NCI-H82 treated with DMSO at 0.1 percent for 48 hours (cell line): ENCODE measurements around the gene ZMYM2.

Experiments
- DNase-seq: peaks from one replicate; lab custom pipeline; 2025; ENCODE audit not compliant: unreplicated experiment; lab: John Stamatoyannopoulos, UW

The ZMYM2 gene

GRCh38 chr13:20102525-20103180 lies 144.1 kb downstream of the ZMYM2 start:
- DNase-seq = no peak

DNA sequence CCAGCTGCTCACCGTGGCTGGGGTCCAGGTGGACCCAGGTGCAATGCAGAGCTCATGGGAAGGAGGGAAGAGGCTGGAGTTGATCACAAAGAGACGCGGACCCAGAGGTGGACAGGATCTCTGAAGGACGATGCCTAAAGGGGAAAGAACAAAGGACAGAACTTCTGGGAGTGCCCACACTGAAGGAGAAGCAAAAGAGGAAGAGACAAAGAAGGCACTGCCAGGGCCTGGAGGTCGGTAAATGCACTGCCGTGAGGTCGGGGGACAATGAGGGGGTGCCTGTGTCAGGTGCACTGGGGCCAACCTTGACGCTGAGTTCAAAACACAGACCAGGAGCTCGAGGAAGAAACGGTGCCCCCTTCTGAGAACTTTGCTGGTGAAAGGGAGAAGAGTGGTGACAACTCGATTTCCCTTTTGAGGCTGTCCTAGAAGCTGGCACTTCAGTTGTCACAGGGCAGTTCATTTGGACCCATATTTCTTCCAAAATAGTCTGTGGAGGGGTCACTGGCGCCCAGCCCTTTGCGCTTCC lies 146.7 kb downstream of the ZMYM2 start:
- no peak for DNase-seq

- peak; percentile 14 for DNase-seq
Observed at GRCh38 chr13:20106742-20107141, 148.2 kb downstream of the ZMYM2 start.

- no peak for DNase-seq
Observed at GRCh38 chr13:20109037-20109436, 150.5 kb downstream of the ZMYM2 start.

DNA sequence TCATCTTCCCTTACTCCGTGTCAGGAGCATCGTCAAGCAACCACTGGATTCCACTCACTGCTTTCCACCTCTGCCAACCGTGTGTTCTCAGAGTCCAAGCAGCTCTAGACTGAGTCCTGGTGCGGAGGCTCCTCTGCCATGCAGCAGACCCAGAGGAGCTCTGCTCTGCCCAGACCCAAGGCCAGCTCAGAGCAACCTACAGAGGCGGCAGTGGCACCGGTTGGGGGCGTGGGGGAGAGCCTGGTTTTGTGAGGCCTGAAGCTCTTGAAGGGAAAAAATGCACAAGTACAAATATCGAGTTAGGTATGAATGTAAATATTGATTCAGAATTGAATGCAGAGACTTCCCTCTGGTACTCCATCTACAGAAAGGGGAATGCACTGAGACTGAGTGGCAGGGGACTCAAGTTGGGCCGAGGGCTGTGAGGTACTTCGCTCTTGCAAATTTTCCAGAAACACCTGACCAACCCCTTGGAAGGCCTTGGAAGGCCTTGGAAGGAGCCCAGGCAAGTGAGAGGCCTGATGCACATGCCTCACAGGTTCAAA lies 155.6 kb downstream of the ZMYM2 start:
- DNase-seq = no peak

- no peak for DNase-seq
Observed at GRCh38 chr13:20116213-20116612, 157.7 kb downstream of the ZMYM2 start.

- DNase-seq = no peak
Observed at GRCh38 chr13:20118268-20119140, 160.0 kb downstream of the ZMYM2 start.

- DNase-seq = no peak
Observed at GRCh38 chr13:20119960-20120359, 161.4 kb downstream of the ZMYM2 start.

GRCh38 chr13:20121159-20121525 lies 162.6 kb downstream of the ZMYM2 start:
- DNase-seq = no peak

- DNase-seq = no peak
Observed at GRCh38 chr13:20124303-20124702, 165.8 kb downstream of the ZMYM2 start.

DNA sequence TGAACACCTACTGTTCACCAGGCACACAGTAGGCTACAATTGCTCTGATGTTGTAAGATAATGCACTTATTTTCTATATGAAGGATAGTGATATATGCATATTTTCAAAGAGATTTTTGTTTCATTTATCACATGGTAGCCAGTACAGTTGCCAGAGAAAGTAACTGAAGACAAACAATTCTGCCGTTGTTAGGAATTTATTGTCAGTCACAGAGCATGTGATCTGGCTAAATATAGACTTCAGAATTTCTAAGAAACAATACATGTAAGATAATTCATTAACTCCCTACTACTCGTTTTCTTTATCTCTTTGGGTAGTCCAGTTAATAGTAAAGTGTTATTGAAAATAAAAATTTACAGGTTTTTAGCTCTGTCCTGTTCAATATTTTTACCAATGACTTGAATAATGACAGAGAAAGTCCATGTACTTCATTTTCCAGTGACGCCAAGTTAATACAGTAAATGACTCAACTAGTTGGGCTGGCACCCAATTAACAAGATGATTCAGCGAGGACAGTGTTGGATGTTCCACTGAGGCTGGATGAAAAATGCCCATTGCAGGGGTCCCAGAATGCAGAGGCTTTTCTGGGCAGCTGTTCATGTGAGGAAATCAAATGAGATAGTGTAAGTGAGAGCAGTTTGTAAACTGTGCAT lies 166.7 kb downstream of the ZMYM2 start:
- no peak for DNase-seq

DNA sequence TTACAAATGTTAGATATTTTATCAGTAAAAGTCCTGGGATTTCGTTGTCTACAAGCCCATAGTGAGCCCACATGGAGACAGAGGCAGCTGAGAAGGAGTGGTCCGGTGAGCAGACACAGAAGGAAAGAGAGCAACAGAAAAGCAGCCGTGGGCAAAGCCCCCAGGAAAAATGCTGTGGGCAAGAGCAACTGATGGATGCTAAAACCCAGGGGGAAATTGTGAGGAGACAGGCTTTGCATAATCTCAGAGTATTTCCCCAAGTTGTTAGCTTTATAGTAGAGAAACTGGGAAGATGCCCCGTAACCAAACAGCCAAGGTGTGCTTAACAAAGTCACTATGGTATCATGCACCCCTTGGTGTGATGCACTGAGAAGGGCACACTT lies 167.2 kb downstream of the ZMYM2 start:
- DNase-seq = no peak

DNA sequence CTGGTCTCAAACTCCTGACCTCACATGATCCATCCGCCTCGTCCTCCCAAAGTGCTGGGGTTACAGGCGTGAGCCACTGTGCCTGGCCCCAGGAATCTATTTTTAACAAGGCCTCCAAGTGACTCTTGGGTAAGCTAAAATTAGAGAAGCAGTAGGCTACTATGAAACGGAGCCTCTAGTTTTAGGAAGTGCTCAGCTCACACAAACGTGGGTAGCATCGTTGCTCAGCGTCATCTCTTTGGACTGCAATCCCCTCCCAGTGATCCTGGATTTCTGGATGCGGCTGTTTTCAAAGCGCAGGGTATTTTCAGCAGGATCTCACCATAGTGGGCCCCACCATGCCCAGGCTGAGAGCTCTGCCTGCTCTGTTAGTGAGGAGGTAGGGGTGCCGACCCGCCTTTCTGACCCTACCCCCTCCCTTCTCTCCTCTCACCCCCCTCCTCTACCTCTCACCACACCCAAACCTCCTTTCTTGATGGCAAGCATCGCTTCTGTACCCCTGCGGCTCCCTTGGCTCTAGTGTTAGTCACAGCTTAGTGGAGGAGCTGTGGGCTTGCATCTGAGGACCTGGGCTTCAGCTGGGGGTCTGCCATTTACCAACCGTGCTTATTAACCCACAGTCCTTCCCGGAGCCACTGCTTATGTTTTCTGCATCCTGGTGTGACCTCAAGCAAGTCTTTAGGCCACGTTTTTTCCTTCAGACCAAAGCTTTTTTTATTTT lies 168.2 kb downstream of the ZMYM2 start:
- no peak for DNase-seq

GRCh38 chr13:20127262-20127561 lies 168.7 kb downstream of the ZMYM2 start:
- DNase-seq = no peak

DNA sequence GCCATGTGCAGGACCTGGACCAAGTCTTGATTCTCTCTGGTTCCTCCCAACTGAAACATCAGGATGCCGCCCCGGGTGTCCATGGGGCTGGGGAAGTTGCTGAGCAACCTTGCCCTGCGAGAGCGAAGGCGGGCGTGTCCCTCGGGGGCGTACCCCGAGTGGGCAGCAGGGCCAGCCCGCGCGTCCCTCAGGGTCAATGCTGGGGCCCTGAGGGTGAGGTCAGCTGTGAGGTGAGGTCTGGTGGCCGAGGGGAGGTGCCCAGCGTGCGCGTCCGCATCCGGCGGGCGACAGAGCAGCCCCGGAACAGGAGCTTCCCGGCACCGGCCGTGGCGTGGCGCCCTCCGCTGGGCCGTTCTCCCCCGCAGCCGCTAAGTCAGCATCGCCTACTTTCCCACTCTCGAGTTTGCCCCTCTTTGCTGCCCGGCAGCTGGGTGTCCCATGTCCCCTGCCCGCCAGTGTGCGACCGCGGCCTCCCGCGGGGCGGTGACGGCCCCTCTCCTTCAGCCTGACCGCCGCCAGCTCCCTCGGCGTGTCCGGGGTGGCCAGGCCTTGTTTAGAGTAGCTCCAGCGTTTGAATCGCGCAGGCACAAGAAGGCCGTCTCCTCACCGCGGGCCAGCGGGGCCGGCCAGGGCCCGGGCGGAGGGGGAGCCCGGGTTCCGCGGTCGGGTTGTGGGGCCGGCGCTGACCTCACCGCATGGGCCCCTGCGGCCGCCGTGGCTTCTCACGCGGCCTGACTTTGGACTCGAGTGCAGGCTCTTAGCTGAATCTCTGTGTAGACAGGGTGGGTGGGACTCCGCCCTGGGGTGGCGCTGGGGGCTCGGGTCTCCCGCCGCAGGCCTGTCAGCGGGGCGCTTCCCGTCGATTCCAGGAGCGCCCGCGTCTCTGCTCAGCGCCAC lies 169.3 kb downstream of the ZMYM2 start:
- no peak for DNase-seq

GRCh38 chr13:20128459-20128931 lies 170.0 kb downstream of the ZMYM2 start:
- DNase-seq = no peak

GRCh38 chr13:20129076-20129475 lies 170.5 kb downstream of the ZMYM2 start:
- DNase-seq = no peak

DNA sequence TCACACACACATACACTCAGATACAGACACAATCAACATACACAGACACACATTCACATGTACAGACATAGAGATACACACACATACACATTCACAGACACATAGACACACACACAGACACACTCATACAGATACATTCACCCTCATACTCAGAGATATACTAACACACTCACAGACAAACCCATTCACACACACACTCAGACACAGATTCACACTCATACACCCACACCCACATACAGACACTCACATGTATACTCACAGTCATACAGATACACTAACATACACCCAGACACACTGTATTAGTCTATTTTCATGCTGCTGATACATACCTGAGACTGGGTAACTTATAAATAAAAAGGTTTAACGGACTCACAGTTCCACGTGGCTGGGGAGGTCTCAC lies 171.5 kb downstream of the ZMYM2 start:
- DNase-seq = no peak

DNA sequence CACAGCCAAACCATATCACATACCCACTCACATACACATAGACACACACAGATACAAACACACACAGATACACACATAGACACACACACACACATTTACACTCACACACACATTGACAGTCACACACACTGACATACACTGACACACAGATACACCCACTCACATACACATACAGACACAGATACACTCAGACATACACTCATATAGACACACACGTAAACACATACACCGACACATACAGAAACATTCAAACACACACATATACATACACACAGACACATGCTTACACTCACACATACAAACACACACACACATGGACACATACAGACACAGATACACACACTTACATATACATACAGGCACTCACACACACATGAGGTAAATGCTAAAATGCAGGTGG lies 172.1 kb downstream of the ZMYM2 start:
- DNase-seq = no peak
